NCI-H1930 (cell line): ENCODE data around the gene BTF3L4.

Experiments
- DNase-seq, 2 experiments: peaks; one replicate each; lab custom pipeline; 2025; lab: John Stamatoyannopoulos, UW

Gene BTF3L4

GRCh38 chr1:52123622-52124021, 67.5 kb downstream of the BTF3L4 start:
- DNase-seq, result no peak

GRCh38 chr1:52125736-52126359, 69.8 kb downstream of the BTF3L4 start:
- DNase-seq, result no peak

GRCh38 chr1:52127181-52128180, 71.4 kb downstream of the BTF3L4 start:
- peak in 1 of 2 experiments; percentile 38 for DNase-seq

- no peak for DNase-seq
Observed at GRCh38 chr1:52139817-52140540, 83.9 kb downstream of the BTF3L4 start.
